ENCODE results near the gene FAM162B.
"Not testable (repeated sequence)": the region's sequence is repeated elsewhere in the genome, so short reads cannot be mapped to it uniquely, and the experiment has no call there.

FAM162B gene

GRCh38 chr6:116764961-116765841 lies at the start of gene FAM162B:
Gene FAM162B, minus strand, starts transcription at chr6:116765719. Its CDS starts 143 bp downstream, at chr6:116765576.
- DNase-seq (ENCODE audit: low read depth in 3 of 3), result no peak

- no peak for DNase-seq (ENCODE audit: low read depth in 3 of 3)
These were observed 46.6 kb upstream of the FAM162B start for GRCh38 chr6:116812051-116812650.

- no peak for DNase-seq (ENCODE audit: low read depth in 3 of 3)
These were observed 36.5 kb upstream of the FAM162B start for GRCh38 chr6:116801971-116802370.

- no peak for DNase-seq (ENCODE audit: low read depth in 3 of 3)
These were observed 34.4 kb upstream of the FAM162B start for GRCh38 chr6:116799945-116800344.

- DNase-seq (ENCODE audit: low read depth in 3 of 3), result no peak
These were observed 32.1 kb upstream of the FAM162B start for GRCh38 chr6:116797585-116797984.

GRCh38 chr6:116793224-116793623 lies 27.7 kb upstream of the FAM162B start:
- DNase-seq (ENCODE audit: low read depth in 3 of 3), result no peak

GRCh38 chr6:116783852-116784251 lies 18.3 kb upstream of the FAM162B start:
- no peak for DNase-seq (ENCODE audit: low read depth in 3 of 3)

GRCh38 chr6:116779573-116780164 lies 14.2 kb upstream of the FAM162B start:
- DNase-seq (ENCODE audit: low read depth in 3 of 3), result no peak

- no peak for DNase-seq (ENCODE audit: low read depth in 3 of 3)
These were observed 8.4 kb upstream of the FAM162B start for GRCh38 chr6:116773886-116774285.

GRCh38 chr6:116772450-116772849 lies 6.9 kb upstream of the FAM162B start:
- no peak for DNase-seq (ENCODE audit: low read depth in 3 of 3)

- no peak for DNase-seq (ENCODE audit: low read depth in 3 of 3)
These were observed 2.2 kb upstream of the FAM162B start for GRCh38 chr6:116767715-116768114.

- no peak for DNase-seq (ENCODE audit: low read depth in 3 of 3)
These were observed 1.1 kb upstream of the FAM162B start for GRCh38 chr6:116766506-116767176.

- no peak for DNase-seq (ENCODE audit: low read depth in 3 of 3)
These were observed 924 bp downstream of the FAM162B start for GRCh38 chr6:116764629-116764960.

GRCh38 chr6:116763906-116764628 lies 1.5 kb downstream of the FAM162B start:
- no peak for DNase-seq (ENCODE audit: low read depth in 3 of 3)

GRCh38 chr6:116763048-116763447 lies 2.5 kb downstream of the FAM162B start:
- DNase-seq (ENCODE audit: low read depth in 3 of 3), result no peak

- no peak for DNase-seq (ENCODE audit: low read depth in 3 of 3)
These were observed 3.3 kb downstream of the FAM162B start for GRCh38 chr6:116762235-116762634.

- DNase-seq (ENCODE audit: low read depth in 3 of 3), result no peak
These were observed 3.7 kb downstream of the FAM162B start for GRCh38 chr6:116761779-116762178.

- DNase-seq (ENCODE audit: low read depth in 3 of 3), result no peak
These were observed 20.3 kb downstream of the FAM162B start for GRCh38 chr6:116745176-116745575.

GRCh38 chr6:116741571-116741970 lies 23.9 kb downstream of the FAM162B start:
- no peak for DNase-seq (ENCODE audit: low read depth in 3 of 3)

GRCh38 chr6:116740486-116740885 lies 25.0 kb downstream of the FAM162B start:
- DNase-seq (ENCODE audit: low read depth in 3 of 3), result not testable (repeated sequence)

- DNase-seq (ENCODE audit: low read depth in 3 of 3), result no peak
These were observed 28.5 kb downstream of the FAM162B start for GRCh38 chr6:116737004-116737403.

GRCh38 chr6:116730513-116730912 lies 35.0 kb downstream of the FAM162B start:
- DNase-seq (ENCODE audit: low read depth in 3 of 3), result no peak

Data from stimulated activated CD4-positive, alpha-beta T cell treated with anti-CD3 and anti-CD28 coated beads, TNF-alpha, amount 100 ng/mL, for 48 hours (primary cell).